Measurements from ENCODE around the gene LUC7L3.

GRCh38 chr17:50719144-50719923 is at the start of gene LUC7L3:
- TF ChIP-seq CTCF (conservative IDR thresholded peaks at IDR 0.05; ENCODE audit: low read depth, low read length): no peak
- TF ChIP-seq EZH2 (IDR thresholded peaks at IDR 0.05; ENCODE audit: borderline replicate concordance, low read depth, low read length, poor library complexity, severe bottlenecking): no peak
